Upper lobe of left lung (tissue), 4 donors: ENCODE measurements around the gene RARB.

Source experiments
- POLR2A ChIP-seq, 4 donors: fragments of 450-650 bp; IDR thresholded peaks; one replicate each; pipeline ENCODE4 v1.5.1; 2016 to 2017; ENCODE audit warnings: antibody characterized with exemption in 4 of 4, mild to moderate bottlenecking in 2 of 4
- TF ChIP-seq, protein P1 (sequence below), 6 experiments: fragments of 450-650 bp in 4 of 6; fragments of 200-600 bp in 2 of 6; sonication (generic) in 2 of 6; IDR thresholded peaks; one replicate each; pipeline ENCODE4 v1.5.1; 2016 to 2019; ENCODE audit warnings: antibody characterized with exemption in 6 of 6

GRCh38 chr3:25576146-25576545 is 148.1 kb downstream of the RARB start:
- TF ChIP-seq POLR2A (IDR thresholded peaks at IDR 0.05), result no peak
- TF ChIP-seq, protein P1, sequence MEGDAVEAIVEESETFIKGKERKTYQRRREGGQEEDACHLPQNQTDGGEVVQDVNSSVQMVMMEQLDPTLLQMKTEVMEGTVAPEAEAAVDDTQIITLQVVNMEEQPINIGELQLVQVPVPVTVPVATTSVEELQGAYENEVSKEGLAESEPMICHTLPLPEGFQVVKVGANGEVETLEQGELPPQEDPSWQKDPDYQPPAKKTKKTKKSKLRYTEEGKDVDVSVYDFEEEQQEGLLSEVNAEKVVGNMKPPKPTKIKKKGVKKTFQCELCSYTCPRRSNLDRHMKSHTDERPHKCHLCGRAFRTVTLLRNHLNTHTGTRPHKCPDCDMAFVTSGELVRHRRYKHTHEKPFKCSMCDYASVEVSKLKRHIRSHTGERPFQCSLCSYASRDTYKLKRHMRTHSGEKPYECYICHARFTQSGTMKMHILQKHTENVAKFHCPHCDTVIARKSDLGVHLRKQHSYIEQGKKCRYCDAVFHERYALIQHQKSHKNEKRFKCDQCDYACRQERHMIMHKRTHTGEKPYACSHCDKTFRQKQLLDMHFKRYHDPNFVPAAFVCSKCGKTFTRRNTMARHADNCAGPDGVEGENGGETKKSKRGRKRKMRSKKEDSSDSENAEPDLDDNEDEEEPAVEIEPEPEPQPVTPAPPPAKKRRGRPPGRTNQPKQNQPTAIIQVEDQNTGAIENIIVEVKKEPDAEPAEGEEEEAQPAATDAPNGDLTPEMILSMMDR (IDR thresholded peaks at IDR 0.05), result no peak
